OCI-LY7 (cell line): ENCODE measurements around the gene SGMS1.

ENCODE experiments used
- EZH2phosphoT487 ChIP-seq: fragments of 200-600 bp; sonication (generic); IDR thresholded peaks from 2 replicates; pipeline ENCODE4 v1.6.1; 2018; ENCODE audit warnings: low read depth, borderline replicate concordance, mild to moderate bottlenecking, mixed run types, antibody characterized with exemption, low read length, moderate library complexity, mixed read lengths
- TF ChIP-seq, protein P1 (sequence below): fragments of 200-600 bp; sonication (generic); conservative IDR thresholded peaks from 2 replicates; pipeline ENCODE4 v1.5.1; 2014; ENCODE audit warnings: mild to moderate bottlenecking, antibody characterized with exemption, low read length, moderate library complexity, mixed read lengths

DNA sequence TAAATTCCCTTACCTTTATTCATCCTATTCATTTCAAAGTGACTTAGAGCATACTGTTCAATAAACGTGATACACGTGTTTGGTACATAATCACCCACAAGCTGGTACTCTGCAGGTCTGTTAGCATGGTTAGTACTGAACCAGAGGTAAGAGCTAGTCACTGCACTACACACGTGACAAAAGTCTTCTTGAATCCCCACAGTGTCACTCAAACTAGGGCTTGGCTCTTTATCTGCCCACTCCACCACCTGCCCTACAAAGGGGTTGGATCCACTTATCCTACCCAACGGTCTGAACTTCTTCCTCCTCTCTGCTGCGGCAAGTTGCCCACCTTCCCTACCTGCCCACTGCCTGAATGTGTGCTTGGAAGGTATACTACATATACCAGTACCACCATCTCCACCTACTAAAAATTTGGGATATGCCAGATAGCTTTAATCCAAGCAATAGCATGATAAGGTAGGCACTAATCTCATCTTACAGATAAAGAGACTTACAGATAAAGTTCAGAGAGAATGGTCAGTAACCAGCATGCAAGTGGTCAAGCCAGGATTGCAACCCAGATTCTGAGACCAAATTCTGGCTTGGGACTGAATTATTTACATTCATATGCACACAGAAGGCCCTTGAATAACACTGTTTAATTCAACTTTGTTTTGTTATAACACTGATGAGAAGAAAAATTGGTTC is 92.2 kb downstream of the SGMS1 start:
- TF ChIP-seq, protein P1, sequence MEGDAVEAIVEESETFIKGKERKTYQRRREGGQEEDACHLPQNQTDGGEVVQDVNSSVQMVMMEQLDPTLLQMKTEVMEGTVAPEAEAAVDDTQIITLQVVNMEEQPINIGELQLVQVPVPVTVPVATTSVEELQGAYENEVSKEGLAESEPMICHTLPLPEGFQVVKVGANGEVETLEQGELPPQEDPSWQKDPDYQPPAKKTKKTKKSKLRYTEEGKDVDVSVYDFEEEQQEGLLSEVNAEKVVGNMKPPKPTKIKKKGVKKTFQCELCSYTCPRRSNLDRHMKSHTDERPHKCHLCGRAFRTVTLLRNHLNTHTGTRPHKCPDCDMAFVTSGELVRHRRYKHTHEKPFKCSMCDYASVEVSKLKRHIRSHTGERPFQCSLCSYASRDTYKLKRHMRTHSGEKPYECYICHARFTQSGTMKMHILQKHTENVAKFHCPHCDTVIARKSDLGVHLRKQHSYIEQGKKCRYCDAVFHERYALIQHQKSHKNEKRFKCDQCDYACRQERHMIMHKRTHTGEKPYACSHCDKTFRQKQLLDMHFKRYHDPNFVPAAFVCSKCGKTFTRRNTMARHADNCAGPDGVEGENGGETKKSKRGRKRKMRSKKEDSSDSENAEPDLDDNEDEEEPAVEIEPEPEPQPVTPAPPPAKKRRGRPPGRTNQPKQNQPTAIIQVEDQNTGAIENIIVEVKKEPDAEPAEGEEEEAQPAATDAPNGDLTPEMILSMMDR, result no peak
- TF ChIP-seq EZH2phosphoT487, result no peak
